Measurements from ENCODE around the gene FRMD5. TPM values are rescaled to one million over a fixed set of nuclear protein-coding genes. Genes with fewer than 3 reads are reported as not detected.

The FRMD5 gene
- total RNA-seq, 2 donors from 2014 or later: 3.6 to 7.0 TPM

GRCh38 chr15:44084171-44084570, 110.9 kb downstream of the FRMD5 start:
- Histone ChIP-seq H3K4me3 (ENCODE audit: low read length) (no peak overlapping the region), H3K27ac (ENCODE audit: low read depth, low read length) (no peak overlapping the region), H3K9me3 (ENCODE audit: control insufficient read depth, low read length) (no peaks in the 10 kb centered on the region), H3K9ac (ENCODE audit: extremely low read depth, low read length, poor library complexity, severe bottlenecking) (no peak overlapping the region), H3K27me3 (ENCODE audit: control insufficient read depth, insufficient read depth, low read length, poor library complexity, severe bottlenecking) (no peaks in the 10 kb centered on the region), H3K4me1 (ENCODE audit: control insufficient read depth, insufficient read depth, low read length) (no peaks in the 10 kb centered on the region), H3K36me3 (ENCODE audit: control insufficient read depth, insufficient read depth, low read length) (no peaks in the 10 kb centered on the region)
- DNase-seq: no peak
- 100% methylated on average over 1 of the region's 2 CpGs; no CpG with 5 or more reads in 1 of the 2 experiments for whole genome bisulfite sequencing, 2 experiments (ENCODE audit: insufficient coverage in 1 of 2, insufficient read length in 1 of 2)
- Mint-ChIP-seq H3K4me3 (no peak overlapping the region), H3K27ac (no peak overlapping the region), H3K27me3 (ENCODE audit: insufficient read depth) (no peaks in the 10 kb centered on the region), H3K9me3 (no peaks in the 10 kb centered on the region), H3K4me1 (peaks cover 6% of the 10 kb centered on the region), H3K36me3 (ENCODE audit: low read depth) (no peaks in the 10 kb centered on the region)
- TF ChIP-seq CTCF (conservative IDR thresholded peaks at IDR 0.05): no peak

- Mint-ChIP-seq H3K4me1 (peaks cover 6% of the 10 kb centered on the region), H3K27me3 (ENCODE audit: insufficient read depth) (no peaks in the 10 kb centered on the region), H3K9me3 (no peaks in the 10 kb centered on the region), H3K36me3 (ENCODE audit: low read depth) (no peaks in the 10 kb centered on the region), H3K27ac (no peak overlapping the region), H3K4me3 (no peak overlapping the region)
- Histone ChIP-seq H3K27me3 (ENCODE audit: control insufficient read depth, insufficient read depth, low read length, poor library complexity, severe bottlenecking) (no peaks in the 10 kb centered on the region), H3K4me1 (ENCODE audit: control insufficient read depth, insufficient read depth, low read length) (no peaks in the 10 kb centered on the region), H3K27ac (ENCODE audit: low read depth, low read length) (no peak overlapping the region), H3K4me3 (ENCODE audit: low read length) (no peak overlapping the region), H3K9ac (ENCODE audit: extremely low read depth, low read length, poor library complexity, severe bottlenecking) (no peak overlapping the region), H3K36me3 (ENCODE audit: control insufficient read depth, insufficient read depth, low read length) (no peaks in the 10 kb centered on the region), H3K9me3 (ENCODE audit: control insufficient read depth, low read length) (no peaks in the 10 kb centered on the region)
- no peak for TF ChIP-seq CTCF (conservative IDR thresholded peaks at IDR 0.05)
- 92 to 100% methylated on average over 1 of the region's 1 CpG for WGBS, 2 experiments (ENCODE audit: insufficient coverage in 1 of 2, insufficient read length in 1 of 2)
- DNase-seq: no peak
Observed at GRCh38 chr15:44082558-44083157, 112.4 kb downstream of the FRMD5 start.

- no peak overlapping the region for H3K27ac Mint-ChIP-seq
- Histone ChIP-seq H3K27ac (ENCODE audit: low read depth, low read length) (no peak overlapping the region), H3K4me3 (ENCODE audit: low read length) (no peak overlapping the region), H3K4me1 (ENCODE audit: control insufficient read depth, insufficient read depth, low read length) (no peaks in the 10 kb centered on the region), H3K27me3 (ENCODE audit: control insufficient read depth, insufficient read depth, low read length, poor library complexity, severe bottlenecking) (no peaks in the 10 kb centered on the region), H3K36me3 (ENCODE audit: control insufficient read depth, insufficient read depth, low read length) (no peaks in the 10 kb centered on the region), H3K9me3 (ENCODE audit: control insufficient read depth, low read length) (no peaks in the 10 kb centered on the region), H3K9ac (ENCODE audit: extremely low read depth, low read length, poor library complexity, severe bottlenecking) (no peak overlapping the region)
- no peaks in the 10 kb centered on the region for H3K27me3 Mint-ChIP-seq (ENCODE audit: insufficient read depth)
- no peak for TF ChIP-seq CTCF (conservative IDR thresholded peaks at IDR 0.05)
- no peaks in the 10 kb centered on the region for H3K9me3 Mint-ChIP-seq
- DNase-seq: no peak
- peaks cover 6% of the 10 kb centered on the region for H3K4me1 Mint-ChIP-seq
- H3K36me3 Mint-ChIP-seq (ENCODE audit: low read depth): no peaks in the 10 kb centered on the region
- 94 to 100% methylated on average over 2 to 5 of the region's 5 CpGs for WGBS, 2 experiments (ENCODE audit: insufficient coverage in 1 of 2, insufficient read length in 1 of 2)
- H3K4me3 Mint-ChIP-seq: no peak overlapping the region
Observed at GRCh38 chr15:44081026-44082013, 113.8 kb downstream of the FRMD5 start.

All from endodermal cell (in vitro differentiated cells).